ENCODE data around the gene EPHA2.

Gene EPHA2

DNA sequence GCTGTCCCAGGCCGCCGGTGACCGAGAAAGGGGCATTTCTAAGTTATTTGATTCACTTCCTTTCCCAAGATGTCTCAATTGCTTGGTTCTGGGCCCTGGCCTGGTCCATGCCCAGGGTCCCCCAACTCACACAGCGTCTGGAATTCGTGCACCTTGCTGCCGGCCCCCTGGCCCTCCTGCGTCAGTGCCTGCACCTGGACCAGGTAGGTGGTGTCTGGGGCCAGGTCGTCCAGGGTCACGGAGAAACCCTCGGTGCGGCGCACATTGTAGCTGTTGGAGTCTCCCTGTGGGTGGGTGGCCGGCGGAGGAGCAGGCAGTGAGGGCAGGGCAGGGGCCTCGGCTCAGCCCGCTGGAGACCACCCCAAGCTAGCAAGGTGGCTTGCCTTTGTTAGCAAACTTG, 21.0 kb downstream of the EPHA2 start:
- no peak for DNase-seq (ENCODE audit: low read depth, low spot score)

GRCh38 chr1:16134066-16134801, 21.6 kb downstream of the EPHA2 start:
- DNase-seq (ENCODE audit: low read depth, low spot score): no peak

GRCh38 chr1:16133007-16133961, 22.6 kb downstream of the EPHA2 start:
- no peak for DNase-seq (ENCODE audit: low read depth, low spot score)

DNA sequence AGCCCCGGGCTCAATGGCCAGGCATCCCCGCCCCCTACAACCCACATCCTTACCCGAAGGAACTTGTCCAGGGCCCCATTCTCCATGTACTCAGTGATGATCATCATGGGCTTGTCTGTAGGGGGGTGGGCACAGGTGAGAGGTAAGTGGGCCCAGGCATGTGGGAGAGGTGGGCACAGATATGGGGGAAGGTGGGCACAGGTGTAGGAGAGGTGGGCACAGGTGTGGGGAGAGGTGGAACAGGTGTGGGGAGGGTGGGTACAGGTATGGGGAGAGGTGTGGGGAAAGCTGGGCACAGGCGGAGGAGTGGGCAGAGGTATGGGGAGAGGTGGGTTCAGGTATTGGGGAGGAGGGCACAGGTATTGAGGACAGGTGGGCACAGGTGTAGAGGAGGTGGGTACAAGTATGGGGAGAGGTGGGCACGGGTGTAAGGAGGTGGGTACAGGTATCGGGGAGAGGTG, 23.5 kb downstream of the EPHA2 start:
- DNase-seq (ENCODE audit: low read depth, low spot score): no peak

GRCh38 chr1:16131636-16132324, 24.1 kb downstream of the EPHA2 start:
- DNase-seq (ENCODE audit: low read depth, low spot score): no peak

DNA sequence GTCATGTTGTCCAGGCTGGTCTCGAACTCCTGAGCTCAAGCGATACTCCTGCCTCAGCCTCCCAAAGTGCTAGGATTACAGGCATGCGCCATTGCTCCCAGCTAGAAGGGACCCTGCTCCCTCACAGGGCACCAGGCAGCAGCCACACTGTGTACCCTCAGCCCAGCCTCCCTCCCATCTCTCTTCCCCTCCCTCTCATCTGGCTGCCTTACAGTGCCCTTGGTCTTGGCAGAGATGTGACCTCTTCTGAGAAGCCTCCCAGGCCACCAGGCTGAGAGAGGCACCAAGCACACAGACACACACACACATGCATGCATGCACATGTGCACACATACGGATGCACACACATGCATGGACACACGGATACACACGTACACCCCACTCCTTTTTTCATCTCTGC, 25.0 kb downstream of the EPHA2 start:
- DNase-seq (ENCODE audit: low read depth, low spot score): no peak

DNA sequence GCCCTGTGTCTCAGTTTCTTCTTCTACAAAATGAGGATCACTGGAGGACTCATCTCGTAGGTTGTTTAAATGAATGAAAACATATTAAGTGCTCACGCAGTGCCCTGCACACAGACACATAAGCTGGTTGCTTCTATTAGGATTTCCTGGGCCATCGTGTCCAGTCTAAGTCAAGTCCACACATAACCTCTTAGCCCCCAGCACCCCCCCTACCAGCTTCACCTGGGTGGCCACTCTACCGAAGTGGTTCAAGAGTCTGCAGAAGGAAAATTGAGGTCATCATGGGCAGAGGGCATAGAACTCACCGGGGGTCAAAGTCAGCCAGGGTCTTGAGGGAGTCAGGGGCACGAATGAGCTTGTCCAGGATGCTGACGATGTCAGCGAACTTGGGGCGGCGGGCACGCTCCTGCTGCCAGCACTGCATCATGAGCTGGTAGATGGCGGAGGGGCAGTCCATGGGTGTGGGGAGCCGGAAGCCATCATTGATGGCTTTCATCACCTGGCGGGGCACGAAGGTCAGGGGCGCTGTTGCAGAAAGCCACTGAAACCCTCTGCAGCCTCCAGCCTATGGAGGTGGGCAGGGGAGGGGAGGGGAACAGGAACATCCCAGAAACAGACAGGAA, 25.8 kb downstream of the EPHA2 start:
- no peak for DNase-seq (ENCODE audit: low read depth, low spot score)

GRCh38 chr1:16129316-16129715, 26.6 kb downstream of the EPHA2 start:
- no peak for DNase-seq (ENCODE audit: low read depth, low spot score)

- no peak for DNase-seq (ENCODE audit: low read depth, low spot score)
Observed at GRCh38 chr1:16128338-16128741, 27.5 kb downstream of the EPHA2 start.

DNA sequence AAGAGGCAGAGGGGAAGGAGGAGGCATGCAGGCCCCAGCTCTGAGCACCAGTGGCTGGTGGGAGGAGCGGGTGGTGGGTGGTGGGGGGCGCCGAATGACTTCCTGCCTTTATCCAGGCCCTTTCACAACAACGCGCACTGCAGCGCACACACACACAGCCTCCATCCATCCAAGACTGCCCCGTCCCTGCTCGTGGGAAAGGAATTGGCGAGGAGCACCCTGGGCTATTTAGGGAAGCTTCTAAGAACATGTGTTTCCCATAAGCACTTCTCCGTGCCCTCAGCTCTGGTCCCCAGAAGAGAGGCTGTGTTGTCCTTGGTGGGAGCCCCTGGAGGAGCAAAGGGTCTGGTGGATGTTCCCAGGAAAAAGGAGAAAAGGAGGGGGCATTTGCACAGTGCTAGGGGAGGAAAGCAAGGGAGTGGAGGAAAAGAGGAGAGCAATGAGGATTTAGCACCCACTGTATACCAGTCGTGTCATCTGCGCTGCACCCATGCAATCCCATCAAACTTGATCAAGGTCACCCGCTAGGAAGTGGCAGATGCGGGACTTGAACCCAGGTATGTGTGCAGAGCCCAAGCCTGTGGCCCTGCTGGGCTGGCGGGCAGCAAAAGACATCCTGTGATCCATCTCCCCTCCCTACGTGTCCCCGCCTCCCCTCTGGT, 28.1 kb downstream of the EPHA2 start:
- no peak for DNase-seq (ENCODE audit: low read depth, low spot score)

GRCh38 chr1:16126743-16127515, 28.9 kb downstream of the EPHA2 start:
- no peak for DNase-seq (ENCODE audit: low read depth, low spot score)

DNA sequence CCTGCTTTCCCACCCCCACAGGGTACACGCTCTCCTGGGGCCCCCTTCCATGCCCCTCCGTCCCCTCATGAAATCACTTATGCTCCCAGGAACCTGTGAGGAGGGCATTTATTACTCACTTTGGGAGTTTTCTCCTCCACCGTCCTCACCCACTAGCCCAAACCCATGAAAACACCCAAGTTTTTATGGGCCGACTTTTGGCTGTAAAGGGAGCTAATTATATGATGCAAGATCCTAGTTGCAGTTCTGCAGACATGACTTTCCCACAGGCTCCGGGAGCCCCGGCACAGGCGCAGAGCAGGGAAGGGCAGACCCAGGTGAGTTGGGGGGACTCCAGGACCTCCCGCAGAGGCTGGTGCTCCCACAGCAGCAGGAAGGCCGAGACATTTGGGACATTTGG, 29.7 kb downstream of the EPHA2 start:
- no peak for DNase-seq (ENCODE audit: low read depth, low spot score)

DNA sequence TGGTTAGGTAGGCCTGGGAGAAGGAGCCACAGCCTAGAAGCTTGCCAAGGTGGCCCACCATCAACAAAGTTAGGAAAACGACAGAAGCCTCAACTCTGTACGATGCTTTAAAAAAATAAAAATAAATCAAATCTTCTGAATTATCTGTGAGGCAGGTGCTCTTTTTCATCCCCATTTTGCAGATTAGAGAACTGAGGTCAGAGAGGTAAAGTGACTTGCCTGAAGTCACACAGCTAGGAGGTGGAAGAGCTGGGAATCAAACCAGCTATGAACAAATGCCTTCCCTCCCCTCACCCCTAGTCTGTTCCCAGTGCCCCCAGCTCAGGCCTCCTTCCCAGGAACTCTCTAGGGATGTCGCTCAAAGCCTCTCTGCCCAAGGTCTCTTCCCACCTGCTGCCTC, 30.4 kb downstream of the EPHA2 start:
- DNase-seq (ENCODE audit: low read depth, low spot score): no peak

DNA sequence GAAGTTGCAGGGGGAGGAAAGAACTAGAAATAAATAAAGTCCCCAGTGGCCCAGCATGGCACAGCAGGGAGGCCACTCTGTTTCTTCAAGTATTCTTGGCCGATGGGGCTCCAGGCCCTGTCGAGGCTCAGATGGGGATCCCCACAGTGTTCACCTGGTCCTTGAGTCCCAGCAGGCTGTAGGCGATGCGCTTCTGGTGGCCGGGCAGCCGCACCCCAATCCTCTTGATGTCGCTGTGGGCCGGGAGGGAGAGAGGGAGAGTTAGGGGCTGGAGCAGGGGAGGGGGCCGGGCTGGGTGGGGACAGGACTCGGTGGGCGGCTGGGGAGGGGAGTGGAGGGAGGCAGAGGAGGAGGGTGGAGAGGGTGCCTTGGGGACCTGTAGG, 30.8 kb downstream of the EPHA2 start:
- no peak for DNase-seq (ENCODE audit: low read depth, low spot score)

GRCh38 chr1:16124377-16125087, 31.3 kb downstream of the EPHA2 start:
- DNase-seq (ENCODE audit: low read depth, low spot score): no peak

GRCh38 chr1:16122916-16123315, 33.0 kb downstream of the EPHA2 start:
- no peak for DNase-seq (ENCODE audit: low read depth, low spot score)

DNA sequence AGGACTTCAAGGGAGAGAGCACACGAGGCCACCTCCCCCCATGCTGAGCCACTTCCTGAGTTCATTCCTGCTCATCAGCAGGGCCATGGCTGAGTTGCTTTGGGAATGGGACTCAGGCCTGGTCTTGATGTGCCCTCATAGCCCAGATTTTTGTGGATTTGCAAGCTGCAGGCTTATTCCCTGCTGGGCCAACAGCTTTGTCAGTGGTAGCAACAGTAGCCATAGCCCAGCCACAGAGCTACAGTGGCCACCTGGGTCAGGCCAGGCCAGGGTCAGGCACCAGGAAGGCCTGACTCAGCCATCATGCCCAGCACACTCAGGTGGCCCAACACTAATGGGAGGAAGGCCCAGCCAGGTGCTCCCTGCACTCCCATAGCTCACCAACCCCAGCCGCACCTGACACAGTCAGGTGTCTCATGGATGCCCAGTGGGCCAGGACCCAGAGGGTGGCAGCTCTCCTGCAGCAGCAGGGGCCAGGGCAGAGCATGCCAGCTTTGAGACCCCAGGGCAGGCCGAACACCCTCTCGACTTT, 33.5 kb downstream of the EPHA2 start:
- DNase-seq (ENCODE audit: low read depth, low spot score): no peak

- no peak for DNase-seq (ENCODE audit: low read depth, low spot score)
Observed at GRCh38 chr1:16120940-16121410, 34.9 kb downstream of the EPHA2 start.

DNA sequence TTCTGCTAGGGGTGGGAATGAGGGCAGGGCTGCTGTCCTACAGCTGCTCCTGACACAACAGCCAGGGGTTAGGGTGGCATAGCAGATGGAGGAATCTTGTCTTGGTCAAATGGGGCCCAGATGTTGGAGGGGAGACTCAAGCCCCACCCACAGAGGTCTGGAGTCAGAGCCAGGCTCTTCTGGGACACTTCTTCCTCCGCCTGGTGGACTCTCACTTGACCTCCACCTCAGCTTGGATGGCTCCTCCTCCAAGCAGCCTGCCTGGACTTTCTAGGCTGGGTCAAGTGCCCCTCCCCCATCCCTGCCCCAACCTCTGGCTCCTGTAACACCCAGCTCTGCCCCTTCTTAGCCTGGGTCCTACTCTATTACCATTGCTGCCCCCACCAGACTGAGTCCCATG, 35.5 kb downstream of the EPHA2 start:
- DNase-seq (ENCODE audit: low read depth, low spot score): no peak

Measured in iPS DF 19.7 (cell line).